WTC11 (cell line): ENCODE results near the gene NFIC.

Source experiments
- ARID4B ChIP-seq: sonication (generic); formaldehyde crosslinking; IDR thresholded peaks from 2 replicates; pipeline ENCODE4 v1.8.0; 2023; ENCODE audit warnings: missing genetic modification reagents, mild to moderate bottlenecking, borderline replicate concordance
- ATF2 ChIP-seq: sonication (generic); formaldehyde crosslinking; IDR thresholded peaks from 2 replicates; pipeline ENCODE4 v1.8.1; 2022; ENCODE audit warnings: low read depth, missing genetic modification reagents, borderline replicate concordance
- CREB1 ChIP-seq: sonication (generic); formaldehyde crosslinking; IDR thresholded peaks from 2 replicates; pipeline ENCODE4 v1.8.0; 2023; ENCODE audit warnings: mild to moderate bottlenecking, missing genetic modification reagents
- CTCF ChIP-seq: fragments of 200-600 bp; IDR thresholded peaks from 2 replicates; pipeline ENCODE4 v1.8.0; 2022; ENCODE audit warnings: antibody characterized with exemption
- ESRRA ChIP-seq: sonication (generic); formaldehyde crosslinking; IDR thresholded peaks from 2 replicates; pipeline ENCODE4 v1.8.1; 2022; ENCODE audit warnings: mild to moderate bottlenecking, missing genetic modification reagents, borderline replicate concordance
- FOXK1 ChIP-seq: sonication (generic); formaldehyde crosslinking; IDR thresholded peaks from 2 replicates; pipeline ENCODE4 v1.8.0; 2022; ENCODE audit warnings: mild to moderate bottlenecking, moderate library complexity, missing genetic modification reagents
- JUN ChIP-seq: sonication (generic); formaldehyde crosslinking; IDR thresholded peaks from 2 replicates; pipeline ENCODE4 v1.8.0; 2023; ENCODE audit warnings: mild to moderate bottlenecking, missing genetic modification reagents
- KAT7 ChIP-seq: sonication (generic); formaldehyde crosslinking; IDR thresholded peaks from 2 replicates; pipeline ENCODE4 v1.8.1; 2023; ENCODE audit warnings: missing genetic modification reagents, mild to moderate bottlenecking, borderline replicate concordance
- SOX15 ChIP-seq: fragments of 250-450 bp; sonication (Bioruptor Pico); IDR thresholded peaks from 2 replicates; pipeline ENCODE4 v1.9.0; 2021; ENCODE audit warnings: mild to moderate bottlenecking
- USF2 ChIP-seq: sonication (generic); formaldehyde crosslinking; IDR thresholded peaks from 2 replicates; pipeline ENCODE4 v1.8.1; 2023; ENCODE audit warnings: mild to moderate bottlenecking, missing genetic modification reagents, moderate library complexity
- ZNF263 ChIP-seq: sonication (generic); formaldehyde crosslinking; IDR thresholded peaks from 2 replicates; pipeline ENCODE4 v1.8.1; 2022; ENCODE audit warnings: low read depth, mild to moderate bottlenecking, moderate library complexity, missing genetic modification reagents
- ZNF396 ChIP-seq: fragments of 250-450 bp; sonication (Bioruptor Pico); IDR thresholded peaks from 2 replicates; pipeline ENCODE4 v1.8.0; 2021; ENCODE audit warnings: mild to moderate bottlenecking, moderate library complexity, borderline replicate concordance

- no peak for TF ChIP-seq CTCF
- no peak for TF ChIP-seq USF2 (CRISPR knock-in tag)
- no peak for TF ChIP-seq JUN (CRISPR knock-in tag)
- TF ChIP-seq KAT7 (CRISPR knock-in tag) = no peak
- TF ChIP-seq FOXK1 (CRISPR knock-in tag) = no peak
- TF ChIP-seq SOX15 = no peak
- TF ChIP-seq ARID4B (CRISPR knock-in tag) = no peak
- no peak for TF ChIP-seq ATF2 (CRISPR knock-in tag)
- TF ChIP-seq CREB1 = no peak
- TF ChIP-seq ESRRA (CRISPR knock-in tag) = no peak
- TF ChIP-seq ZNF263 (CRISPR knock-in tag) = no peak
- no peak for TF ChIP-seq ZNF396 (CRISPR knock-in tag)
These were observed 142.6 kb downstream of the NFIC start for GRCh38 chr19:3508771-3509535.
